ENCODE data around the gene PLOD2.

- TF ChIP-seq, protein P1, sequence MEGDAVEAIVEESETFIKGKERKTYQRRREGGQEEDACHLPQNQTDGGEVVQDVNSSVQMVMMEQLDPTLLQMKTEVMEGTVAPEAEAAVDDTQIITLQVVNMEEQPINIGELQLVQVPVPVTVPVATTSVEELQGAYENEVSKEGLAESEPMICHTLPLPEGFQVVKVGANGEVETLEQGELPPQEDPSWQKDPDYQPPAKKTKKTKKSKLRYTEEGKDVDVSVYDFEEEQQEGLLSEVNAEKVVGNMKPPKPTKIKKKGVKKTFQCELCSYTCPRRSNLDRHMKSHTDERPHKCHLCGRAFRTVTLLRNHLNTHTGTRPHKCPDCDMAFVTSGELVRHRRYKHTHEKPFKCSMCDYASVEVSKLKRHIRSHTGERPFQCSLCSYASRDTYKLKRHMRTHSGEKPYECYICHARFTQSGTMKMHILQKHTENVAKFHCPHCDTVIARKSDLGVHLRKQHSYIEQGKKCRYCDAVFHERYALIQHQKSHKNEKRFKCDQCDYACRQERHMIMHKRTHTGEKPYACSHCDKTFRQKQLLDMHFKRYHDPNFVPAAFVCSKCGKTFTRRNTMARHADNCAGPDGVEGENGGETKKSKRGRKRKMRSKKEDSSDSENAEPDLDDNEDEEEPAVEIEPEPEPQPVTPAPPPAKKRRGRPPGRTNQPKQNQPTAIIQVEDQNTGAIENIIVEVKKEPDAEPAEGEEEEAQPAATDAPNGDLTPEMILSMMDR (IDR thresholded peaks at IDR 0.05; ENCODE audit: low read length): no peak
- TF ChIP-seq EZH2 (optimal IDR thresholded peaks at IDR 0.05; ENCODE audit: low read depth, low read length) (no peak), EZH2phosphoT487 (IDR thresholded peaks at IDR 0.05; ENCODE audit: low read length) (no peak)
Observed at GRCh38 chr3:146153429-146153828, 7.6 kb downstream of the PLOD2 start.
